Smooth muscle cell of the brain vasculature (primary cell): ENCODE measurements around the gene TP53BP2.

ENCODE experiments used
- DNase-seq: peaks from one replicate; pipeline ENCODE4 v3.0.0-alpha.2; 2012; ENCODE audit warnings: low read depth, low spot score

Gene TP53BP2

DNA sequence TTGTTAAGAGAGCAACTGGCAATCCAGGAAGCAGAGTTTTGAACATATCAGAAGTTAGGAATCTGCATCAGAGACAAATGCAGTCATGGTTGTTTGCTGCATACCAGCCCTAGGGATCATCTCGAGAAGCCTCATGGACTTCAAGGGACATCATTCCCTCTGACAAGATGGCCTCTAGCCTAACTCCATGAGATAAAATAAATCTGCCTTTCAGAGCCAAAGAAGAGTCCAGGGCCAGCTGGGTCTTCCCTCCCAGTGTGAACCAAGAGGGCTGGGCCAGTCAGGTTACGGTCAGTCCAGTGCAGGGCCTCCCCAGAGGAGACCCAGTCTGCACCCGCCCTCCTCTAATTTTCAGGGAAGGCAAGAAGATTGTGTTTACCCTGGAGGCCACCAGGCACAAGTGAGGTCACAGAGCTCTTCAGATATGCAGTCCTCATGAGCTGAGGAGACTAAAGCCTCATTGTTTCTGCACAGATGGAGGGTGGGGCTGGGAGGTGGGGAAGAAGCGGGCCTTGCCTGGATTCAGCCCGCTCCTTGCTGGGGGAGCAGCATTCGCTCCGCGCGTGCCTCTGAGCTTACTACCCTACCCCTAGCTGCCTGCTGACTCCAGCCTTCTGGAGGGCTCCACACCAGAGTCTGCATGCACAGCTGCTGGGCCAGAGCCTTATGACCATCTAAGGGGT lies 80.6 kb downstream of the TP53BP2 start:
- no peak for DNase-seq

DNA sequence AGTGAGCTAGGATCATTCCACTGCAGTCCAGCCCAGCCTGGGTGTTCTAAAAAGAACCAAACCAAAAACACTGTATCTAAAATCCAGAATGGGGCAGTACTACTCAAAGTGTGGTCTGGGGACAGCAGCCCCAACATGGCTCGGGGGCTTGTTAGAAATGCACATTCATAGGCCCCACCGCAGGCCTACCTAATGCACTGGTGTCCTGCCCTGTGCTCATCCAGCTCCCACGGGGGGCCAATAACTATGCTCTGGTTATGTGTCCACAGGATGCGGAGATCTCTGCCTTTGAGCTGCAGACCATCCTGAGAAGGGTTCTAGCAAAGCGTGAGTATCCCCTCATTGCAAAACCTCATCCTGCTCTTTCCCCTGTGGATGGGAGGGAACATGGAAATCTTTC lies 81.9 kb downstream of the TP53BP2 start:
- no peak for DNase-seq

DNA sequence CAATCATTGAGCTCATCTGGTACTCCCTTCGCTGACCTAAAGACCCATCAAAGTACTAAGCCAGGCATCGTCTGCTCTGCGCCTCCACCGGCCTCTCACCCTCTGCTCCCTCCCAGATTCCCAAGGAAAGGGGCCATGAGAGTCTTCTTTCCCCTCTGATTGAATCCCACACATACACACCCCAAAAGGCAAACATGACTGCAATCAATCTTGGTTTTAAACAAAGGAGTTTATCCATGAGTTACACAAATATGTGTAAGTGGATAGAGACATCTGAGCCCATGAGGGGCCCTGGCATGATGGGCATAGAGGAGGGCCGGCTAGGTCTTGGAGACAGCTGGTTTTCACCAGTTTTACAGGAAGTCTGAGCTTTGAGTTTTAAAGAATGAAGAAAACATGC lies 82.5 kb downstream of the TP53BP2 start:
- no peak for DNase-seq

GRCh38 chr1:223761411-223761810 lies 84.3 kb downstream of the TP53BP2 start:
- DNase-seq: no peak

DNA sequence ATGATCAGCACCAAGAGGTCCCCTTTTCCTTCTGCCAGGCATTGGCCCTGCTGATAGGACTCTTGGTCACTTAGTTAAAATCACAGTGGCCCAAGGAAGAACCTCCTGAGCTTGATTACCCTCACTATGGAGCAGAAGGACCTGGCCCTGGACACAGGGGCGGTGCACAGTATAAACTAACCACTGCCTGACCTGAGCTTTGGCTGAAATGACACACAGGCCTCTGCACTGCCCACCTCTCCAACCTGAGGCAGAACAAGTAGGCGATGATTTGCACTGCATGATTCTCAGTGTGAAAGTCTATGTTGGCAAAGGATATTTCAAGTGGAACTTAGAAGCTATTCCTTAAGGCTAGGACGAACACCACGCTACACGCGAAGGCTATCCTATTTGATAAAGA lies 84.9 kb downstream of the TP53BP2 start:
- DNase-seq: no peak

GRCh38 chr1:223759273-223759672 lies 86.5 kb downstream of the TP53BP2 start:
- no peak for DNase-seq

GRCh38 chr1:223758734-223759133 lies 87.0 kb downstream of the TP53BP2 start:
- no peak for DNase-seq

GRCh38 chr1:223756806-223757700 lies 88.7 kb downstream of the TP53BP2 start:
- DNase-seq: no peak

- DNase-seq: no peak
These were observed 89.6 kb downstream of the TP53BP2 start for GRCh38 chr1:223755992-223756775.

DNA sequence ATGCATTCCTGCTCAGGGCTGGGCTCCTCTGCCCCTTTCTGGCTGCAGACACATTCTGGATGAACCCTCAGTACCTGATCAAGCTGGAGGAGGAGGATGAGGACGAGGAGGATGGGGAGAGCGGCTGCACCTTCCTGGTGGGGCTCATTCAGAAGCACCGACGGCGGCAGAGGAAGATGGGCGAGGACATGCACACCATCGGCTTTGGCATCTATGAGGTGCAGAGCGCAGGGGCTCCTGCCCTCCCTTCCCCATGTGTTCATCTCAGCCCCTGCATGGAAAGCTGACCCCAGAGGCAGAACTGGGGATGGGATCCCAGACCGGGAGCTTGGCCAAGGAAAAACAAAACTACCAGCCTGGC lies 90.3 kb downstream of the TP53BP2 start:
- no peak for DNase-seq

DNA sequence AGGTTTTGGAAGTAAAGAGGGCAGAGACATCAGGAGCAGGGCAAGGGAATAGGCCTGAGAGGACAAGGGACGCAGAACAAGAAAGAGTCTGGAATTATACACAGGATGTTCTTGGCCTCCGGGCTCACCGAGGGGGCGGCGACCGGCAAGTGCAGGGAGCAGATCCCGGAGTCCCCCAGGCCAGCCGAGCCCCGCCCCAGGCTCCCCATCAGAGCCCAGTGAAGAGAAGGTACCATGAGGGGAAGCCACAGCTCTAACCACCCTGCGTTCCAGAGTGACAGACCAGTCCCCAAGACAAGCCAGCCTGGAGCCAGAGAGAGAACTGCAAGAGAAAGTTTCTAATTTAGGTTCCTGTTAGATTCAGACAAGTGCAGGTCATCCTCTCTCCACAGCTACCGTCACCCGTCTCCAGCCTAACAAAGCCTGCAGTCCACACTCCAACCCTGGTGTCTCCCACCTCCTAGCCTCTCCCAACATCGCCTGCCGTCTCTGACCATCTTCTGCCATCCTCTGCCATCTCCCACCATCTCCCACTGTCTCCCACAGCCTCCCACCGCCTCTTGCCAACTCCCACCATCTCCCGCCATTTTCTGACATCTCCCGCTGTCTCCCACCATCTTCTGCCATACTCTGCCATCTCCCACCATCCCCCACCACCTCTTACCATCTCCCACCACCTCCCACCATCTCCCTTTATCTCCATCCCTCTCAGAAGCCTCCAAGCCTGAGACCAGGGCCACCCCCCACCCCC lies 90.9 kb downstream of the TP53BP2 start:
- no peak for DNase-seq

- DNase-seq: no peak
These were observed 92.8 kb downstream of the TP53BP2 start for GRCh38 chr1:223752721-223753515.

- DNase-seq: no peak
These were observed 94.1 kb downstream of the TP53BP2 start for GRCh38 chr1:223751696-223752095.

DNA sequence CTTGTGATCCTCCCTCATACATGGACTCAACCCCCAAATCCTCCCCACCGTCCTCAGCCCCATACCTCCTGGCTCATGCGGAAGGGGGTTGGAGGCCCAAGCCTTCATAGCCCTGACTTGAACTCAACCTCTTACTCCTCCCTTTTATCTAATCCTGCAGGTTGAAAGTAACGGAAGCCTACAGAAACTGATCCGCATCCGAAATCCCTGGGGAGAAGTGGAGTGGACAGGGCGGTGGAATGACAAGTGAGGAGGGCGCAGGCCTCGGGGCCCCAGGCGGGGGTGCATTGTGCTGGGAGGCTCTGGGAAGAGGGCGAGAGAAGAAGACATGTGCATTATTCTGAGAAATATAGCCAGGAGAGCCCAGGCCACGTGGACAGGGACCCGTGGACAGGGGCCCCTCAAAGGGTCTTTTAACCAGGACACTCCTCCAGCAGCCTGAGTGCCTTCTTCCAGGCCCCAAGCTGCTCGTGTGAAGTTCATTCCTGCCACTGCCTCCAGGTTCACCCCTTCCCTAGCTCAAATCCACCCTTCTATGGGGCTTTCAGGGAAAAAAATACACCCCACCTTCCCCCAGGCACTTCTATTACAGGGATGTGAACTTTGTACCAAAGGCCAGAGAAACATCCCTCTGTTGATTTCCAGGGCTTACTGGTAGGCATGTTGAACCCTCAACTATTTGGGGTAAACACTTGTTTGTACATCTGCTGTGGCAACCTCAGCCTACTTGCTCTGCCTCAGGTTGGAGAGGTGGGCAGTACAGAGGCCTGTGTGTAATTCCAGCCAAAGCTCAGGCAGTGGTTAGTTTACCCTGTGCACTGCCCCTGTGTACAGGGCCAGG lies 94.8 kb downstream of the TP53BP2 start:
- no peak for DNase-seq

- no peak for DNase-seq
These were observed 96.7 kb downstream of the TP53BP2 start for GRCh38 chr1:223748773-223749733.

DNA sequence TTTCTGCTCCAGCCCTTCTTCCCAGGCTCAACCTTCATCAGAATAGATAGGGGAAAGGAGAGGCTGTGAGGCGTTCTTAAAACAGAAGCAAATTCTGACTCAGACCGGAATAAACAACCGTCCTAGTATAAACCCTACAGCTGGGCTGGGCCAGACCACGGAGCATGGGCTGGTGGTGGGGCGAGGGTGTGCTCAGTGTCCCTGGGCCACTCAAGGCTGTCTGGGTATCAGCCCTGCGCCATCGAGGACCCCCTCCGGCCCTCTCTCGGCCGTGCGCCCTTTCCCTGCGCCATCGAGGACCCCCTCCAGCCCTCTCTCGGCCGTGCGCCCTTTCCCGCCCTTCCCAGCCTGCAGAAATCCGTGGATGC lies 97.4 kb downstream of the TP53BP2 start:
- no peak for DNase-seq

GRCh38 chr1:223747838-223748335 lies 97.9 kb downstream of the TP53BP2 start:
- no peak for DNase-seq

DNA sequence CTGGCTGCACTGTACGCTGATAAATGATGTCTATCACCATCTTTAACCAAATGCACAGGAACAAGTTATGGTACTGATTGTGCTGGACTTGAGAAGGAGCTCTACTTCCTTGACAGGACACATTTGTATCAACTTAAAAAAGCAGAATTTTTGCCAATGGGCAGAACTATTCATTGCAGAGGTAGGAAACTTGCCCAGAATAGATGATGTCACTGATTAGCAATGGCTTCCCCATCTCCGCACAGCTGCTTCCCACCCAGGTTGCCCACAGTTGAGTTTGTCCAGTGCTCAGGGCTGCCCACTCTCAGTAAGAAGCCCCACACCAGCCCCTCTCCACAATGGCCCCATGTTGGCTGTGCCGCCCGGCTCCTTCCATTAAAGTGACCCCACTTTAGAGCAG lies 100.0 kb downstream of the TP53BP2 start:
- DNase-seq: no peak
